ENCODE data around the gene GALNT1.
A peak's percentile ranks its signal among the peaks of the same experiment; 100 is the strongest.

GALNT1 gene

GRCh38 chr18:35582899-35583558 is 1.5 kb downstream of the GALNT1 start:
- no peak for DNase-seq

- no peak for DNase-seq
These were observed 3.2 kb downstream of the GALNT1 start for GRCh38 chr18:35584735-35585134.

DNA sequence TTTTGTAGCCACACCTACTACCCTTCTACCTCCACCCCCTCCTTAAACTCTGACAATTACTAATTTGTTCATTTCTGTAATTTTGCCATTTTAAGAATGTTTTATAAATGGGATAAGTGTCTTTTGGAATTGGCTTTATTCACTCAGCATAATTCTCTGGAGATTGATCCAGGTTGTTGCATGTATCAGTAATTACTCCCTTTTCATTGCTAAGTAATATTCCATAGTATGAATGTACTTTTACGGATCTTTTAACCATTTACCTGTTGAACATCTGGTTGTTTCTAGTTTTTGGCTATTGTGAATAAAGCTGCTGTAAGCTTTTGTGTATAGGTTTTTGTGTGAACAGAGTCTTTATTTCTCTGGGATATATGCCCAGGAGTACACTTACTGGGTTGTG is 4.1 kb downstream of the GALNT1 start:
- no peak for DNase-seq

GRCh38 chr18:35588122-35588521 is 6.6 kb downstream of the GALNT1 start:
- DNase-seq: no peak

DNA sequence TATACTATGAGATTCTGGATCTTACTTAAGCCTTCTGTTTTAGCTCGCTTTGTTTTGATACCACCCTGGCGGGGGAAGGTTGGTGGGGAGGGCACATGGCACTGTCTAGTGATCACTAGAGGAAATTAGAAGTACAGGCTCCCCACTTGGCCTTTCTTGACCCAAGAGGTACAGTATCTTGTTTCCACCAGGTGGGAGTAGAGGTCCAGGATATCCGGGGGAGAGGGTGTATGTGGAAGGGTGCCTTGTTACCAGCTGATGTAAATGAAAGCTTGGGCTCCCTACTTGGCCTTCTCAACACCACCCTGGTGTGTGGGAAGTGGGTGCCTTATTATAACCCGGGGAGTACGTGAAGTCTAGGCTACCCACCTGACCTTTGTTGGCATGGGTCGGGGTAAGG is 7.5 kb downstream of the GALNT1 start:
- no peak for DNase-seq

GRCh38 chr18:35589546-35589945 is 8.0 kb downstream of the GALNT1 start:
- no peak for DNase-seq

GRCh38 chr18:35590935-35591334 is 9.4 kb downstream of the GALNT1 start:
- DNase-seq: no peak

DNA sequence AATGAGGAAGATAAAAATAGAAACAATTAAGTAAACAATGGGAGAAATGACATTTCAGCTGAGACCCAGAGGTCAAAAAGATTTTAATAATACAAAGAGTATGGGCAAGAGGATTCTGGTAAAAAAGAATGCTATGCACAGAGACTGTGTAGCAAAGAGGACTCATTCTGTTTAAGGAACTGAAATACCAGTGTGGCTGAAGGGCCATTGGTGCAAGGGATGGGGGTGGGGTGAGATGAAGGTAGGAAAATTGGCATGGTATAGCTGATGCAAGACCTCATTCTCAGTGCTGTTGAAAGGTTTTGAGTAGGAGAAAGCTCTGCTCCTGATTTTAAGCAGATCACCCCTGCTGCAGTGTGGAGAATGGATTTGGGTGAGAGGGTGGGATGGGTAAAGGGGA is 10.8 kb downstream of the GALNT1 start:
- peak; percentile 30 for DNase-seq

- no peak for DNase-seq
These were observed 12.3 kb downstream of the GALNT1 start for GRCh38 chr18:35593859-35594258.

DNA sequence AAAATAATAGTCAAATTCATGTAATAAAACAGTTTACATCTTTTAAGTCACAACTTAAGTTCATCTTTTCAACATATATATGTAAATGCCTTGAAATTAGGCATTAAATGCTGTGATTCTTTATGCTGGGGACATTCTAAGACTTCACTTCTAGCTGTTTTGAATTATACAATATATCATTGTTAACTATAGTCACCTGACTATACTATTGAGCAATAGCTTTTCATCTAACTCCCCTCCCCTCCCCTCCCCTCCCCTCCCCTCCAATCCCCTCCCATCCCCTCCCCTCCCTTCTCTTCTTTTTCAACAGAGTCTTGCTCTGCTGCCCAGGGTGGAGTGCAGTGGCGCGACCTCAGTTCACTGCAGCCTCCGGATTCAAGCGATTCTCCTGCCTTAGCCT is 16.2 kb downstream of the GALNT1 start:
- no peak for DNase-seq

DNA sequence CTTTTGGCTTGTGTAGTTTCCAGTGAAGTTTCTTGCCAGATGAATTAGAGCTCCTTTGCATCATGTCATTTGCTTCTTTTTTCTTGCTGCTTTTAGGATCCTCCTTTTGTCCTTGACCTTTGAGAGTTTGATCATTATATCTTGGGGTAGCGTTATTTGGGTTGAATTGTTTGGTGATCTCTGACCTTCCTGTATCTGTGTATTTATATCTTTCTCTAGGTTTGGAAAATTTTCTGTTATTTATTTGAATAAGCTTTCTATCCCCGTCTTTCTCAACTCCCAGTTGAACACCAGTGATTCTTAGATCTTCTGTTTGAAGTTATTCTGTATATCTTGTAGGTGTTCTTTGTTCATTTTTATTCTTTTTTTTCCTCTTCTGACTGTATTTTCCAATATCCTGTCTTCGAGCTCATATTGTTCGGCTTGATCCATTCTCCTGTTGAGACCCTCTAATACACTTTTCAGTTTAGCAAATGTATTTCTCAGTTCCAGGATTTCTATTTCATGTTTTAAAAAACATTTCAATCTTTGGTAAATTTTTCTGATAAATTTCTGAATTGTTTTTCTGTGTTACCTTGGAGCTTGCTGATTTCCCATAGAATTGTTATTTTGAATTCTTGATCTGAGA is 20.8 kb downstream of the GALNT1 start:
- DNase-seq: no peak

- no peak for DNase-seq
These were observed 21.5 kb downstream of the GALNT1 start for GRCh38 chr18:35603008-35603407.

GRCh38 chr18:35603528-35603927 is 22.0 kb downstream of the GALNT1 start:
- DNase-seq: no peak

DNA sequence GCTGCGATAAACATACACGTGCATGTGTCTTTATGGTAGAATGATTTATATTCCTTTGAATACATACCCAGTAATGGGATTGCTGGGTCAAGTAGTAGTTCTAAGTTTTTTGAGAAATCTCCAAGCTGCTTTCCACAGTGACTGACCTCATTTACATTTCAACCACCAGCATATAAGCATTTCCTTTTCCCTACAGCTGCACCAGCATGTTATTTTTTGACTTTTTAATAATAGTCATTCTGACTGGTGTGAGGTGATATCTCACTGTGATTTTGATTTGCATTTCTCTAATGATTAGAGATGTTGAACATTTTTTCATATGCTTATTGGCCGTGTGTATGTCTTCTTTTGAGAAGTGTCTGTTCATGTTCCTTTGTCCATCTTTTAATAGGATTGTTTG is 22.8 kb downstream of the GALNT1 start:
- no peak for DNase-seq

DNA sequence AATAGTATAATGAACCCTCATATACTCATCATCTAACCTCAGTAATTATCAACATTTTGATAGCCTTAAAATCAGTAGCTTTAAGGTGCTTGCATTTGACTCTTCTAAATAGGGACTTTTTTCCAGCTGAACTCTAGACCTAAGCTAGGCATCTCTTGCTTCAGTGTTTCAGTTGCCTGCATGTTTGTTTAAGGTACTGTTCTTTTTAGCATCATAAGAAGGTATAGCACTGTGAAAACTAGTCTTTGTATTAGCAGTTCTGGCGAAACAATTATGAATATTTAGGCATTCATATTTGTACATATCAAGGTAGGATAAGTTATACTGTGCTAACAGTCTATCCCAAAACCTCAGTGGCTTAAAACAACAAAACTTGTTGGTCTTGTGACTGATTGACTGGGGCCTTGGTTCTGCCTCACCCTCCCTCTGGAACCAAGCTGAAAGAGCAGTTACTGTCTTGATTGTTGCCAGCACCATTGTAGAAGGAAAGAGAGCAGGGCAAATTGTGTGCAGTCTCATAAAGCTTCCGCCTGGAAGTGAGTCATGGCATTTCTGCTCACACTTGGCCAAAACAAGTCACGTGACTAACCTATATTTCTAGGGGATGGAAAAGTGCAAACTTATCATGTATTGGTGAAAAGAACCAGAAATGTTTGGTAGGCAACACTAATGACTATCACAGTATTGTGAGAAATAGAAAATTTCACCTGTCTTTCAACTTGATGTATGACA is 24.3 kb downstream of the GALNT1 start:
- DNase-seq: no peak

- DNase-seq: no peak
These were observed 27.7 kb downstream of the GALNT1 start for GRCh38 chr18:35609236-35609635.

DNA sequence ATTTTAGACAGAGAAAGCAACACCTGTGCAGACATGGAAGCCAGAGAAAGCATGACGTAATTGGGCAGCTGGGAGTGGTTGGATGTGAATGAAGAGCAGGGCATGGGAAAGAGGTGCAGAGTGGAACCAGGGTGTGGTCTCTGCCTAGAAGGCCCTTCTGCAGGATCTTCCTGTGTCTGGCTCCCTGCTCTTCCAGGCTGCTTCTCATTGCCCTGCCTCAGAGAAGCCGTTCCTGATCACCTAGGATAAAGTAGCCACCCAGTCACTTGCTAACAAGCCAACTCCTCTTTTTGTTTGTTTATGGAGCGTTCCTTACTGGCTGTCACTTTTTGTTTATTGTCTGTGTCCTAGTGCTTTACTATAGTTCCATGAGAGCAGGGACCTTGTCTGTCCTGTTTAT is 28.5 kb downstream of the GALNT1 start:
- DNase-seq: no peak

DNA sequence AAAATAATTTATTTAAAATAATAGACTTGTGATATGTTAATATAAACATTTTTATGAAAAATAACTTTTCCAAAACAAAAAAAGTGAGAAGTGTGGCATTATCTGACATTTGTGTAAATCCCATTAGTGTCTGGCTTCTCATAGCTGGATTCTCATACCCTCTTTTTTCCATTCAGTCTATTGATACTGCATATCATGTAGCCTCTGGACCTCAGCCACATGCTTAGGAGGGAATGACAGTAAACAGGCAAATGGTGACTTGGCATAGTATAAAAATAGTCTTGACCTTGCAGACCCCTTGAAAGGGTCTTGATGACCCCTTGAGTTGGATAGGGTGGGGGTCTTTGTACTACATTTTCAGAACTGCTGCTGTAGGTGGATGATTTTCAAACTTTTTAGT is 29.2 kb downstream of the GALNT1 start:
- no peak for DNase-seq

GRCh38 chr18:35611518-35611917 is 30.0 kb downstream of the GALNT1 start:
- no peak for DNase-seq

DNA sequence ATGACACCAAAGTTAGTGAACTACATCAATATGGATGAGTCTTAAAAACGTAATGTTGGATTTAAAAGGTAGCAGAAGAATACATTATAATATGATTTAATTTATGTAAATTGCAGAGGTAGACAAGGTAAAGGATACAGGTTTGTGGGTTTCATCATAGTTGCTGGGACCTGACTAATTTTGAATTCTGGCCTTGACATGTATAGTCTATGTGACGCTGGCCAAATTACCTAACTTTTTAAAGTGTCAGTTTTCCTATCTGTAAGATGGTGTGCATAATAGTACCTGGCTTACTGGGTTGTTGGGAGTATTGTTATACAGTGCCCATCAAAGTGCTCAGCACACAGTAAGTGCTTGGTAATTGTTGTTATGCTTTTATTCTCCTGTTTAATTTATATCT is 34.5 kb downstream of the GALNT1 start:
- no peak for DNase-seq

- peak; percentile 5 for DNase-seq
These were observed 35.3 kb downstream of the GALNT1 start for GRCh38 chr18:35616664-35617423.

DNA sequence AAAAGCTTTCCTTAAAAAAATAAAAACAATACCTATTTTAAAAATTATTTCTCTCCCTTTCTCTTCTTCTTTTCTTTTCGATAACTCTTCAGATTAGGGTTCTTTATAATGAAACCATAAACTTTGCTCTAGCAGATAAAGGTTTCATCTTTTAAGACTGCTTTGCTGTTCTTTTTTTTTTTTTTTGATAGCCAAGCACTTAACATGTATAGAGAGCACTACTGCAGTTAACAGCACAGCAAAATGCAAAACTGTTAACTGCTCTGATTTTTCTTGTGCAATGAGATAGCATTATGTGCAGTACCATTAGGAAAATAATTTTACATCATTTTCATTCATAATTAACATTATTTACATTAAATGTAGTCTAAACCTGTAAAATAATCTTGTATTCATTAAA is 36.3 kb downstream of the GALNT1 start:
- DNase-seq: no peak

GRCh38 chr18:35618289-35618688 is 36.7 kb downstream of the GALNT1 start:
- no peak for DNase-seq

GRCh38 chr18:35618696-35619095 is 37.2 kb downstream of the GALNT1 start:
- no peak for DNase-seq
